Liver (tissue), 9 donors: ENCODE data around the gene DUSP23. TPM values are rescaled to one million over a fixed set of nuclear protein-coding genes. Genes with fewer than 3 reads are reported as not detected.

Source experiments
- DNase-seq: peaks from one replicate; pipeline ENCODE4 v3.0.0-alpha.2; 2017; ENCODE audit warnings: low spot score
- H3K27ac ChIP-seq, 2 donors: one replicate each; pipeline ENCODE4 v1.7.0; 2013; ENCODE audit warnings: inconsistent platforms in 2 of 2, low read length in 2 of 2, control low read depth in 1 of 2, low read depth in 1 of 2, mild to moderate bottlenecking in 1 of 2
- H3K27me3 ChIP-seq, 4 donors: one replicate each; pipeline versions ENCODE4 v1.6.1 to v1.7.0; 2013; ENCODE audit warnings: low read length in 3 of 4, inconsistent platforms in 1 of 4, mild to moderate bottlenecking in 1 of 4, moderate library complexity in 1 of 4; ENCODE audit not compliant: control insufficient read depth in 4 of 4, insufficient read depth in 4 of 4
- H3K36me3 ChIP-seq, 4 donors: one replicate each; pipeline versions ENCODE4 v1.6.1 to v1.7.0; 2013; ENCODE audit warnings: low read length in 3 of 4, mild to moderate bottlenecking in 3 of 4, low read depth in 1 of 4, moderate library complexity in 1 of 4; ENCODE audit not compliant: control insufficient read depth in 4 of 4, insufficient read depth in 3 of 4
- H3K4me1 ChIP-seq, 4 donors: one replicate each; pipeline versions ENCODE4 v1.6.1 to v1.7.0; 2013; ENCODE audit warnings: low read length in 3 of 4, mild to moderate bottlenecking in 3 of 4, moderate library complexity in 1 of 4; ENCODE audit not compliant: control insufficient read depth in 4 of 4, insufficient read depth in 4 of 4
- H3K4me3 ChIP-seq, 3 donors: one replicate each; pipeline versions ENCODE4 v1.6.1 to v1.7.0; 2013; ENCODE audit warnings: low read length in 3 of 3, control low read depth in 1 of 3, low read depth in 1 of 3, mild to moderate bottlenecking in 1 of 3
- H3K9ac ChIP-seq, 2 donors: one replicate each; pipeline ENCODE4 v1.7.0; 2013; ENCODE audit warnings: low read length in 2 of 2, mild to moderate bottlenecking in 2 of 2, moderate library complexity in 2 of 2, control low read depth in 1 of 2, low read depth in 1 of 2
- H3K9me3 ChIP-seq, 4 donors: one replicate each; pipeline versions ENCODE4 v1.6.1 to v1.7.0; 2013; ENCODE audit warnings: low read length in 3 of 4; ENCODE audit not compliant: control insufficient read depth in 4 of 4
- EGR1 ChIP-seq, 2 donors: IDR thresholded peaks; 2 replicates each; pipeline ENCODE4 v1.6.1; 2016 to 2018; ENCODE audit warnings: antibody characterized with exemption in 2 of 2, low read depth in 2 of 2
- FOXA1 ChIP-seq: IDR thresholded peaks from 2 replicates; pipeline ENCODE4 v1.6.1; 2016; ENCODE audit warnings: antibody characterized with exemption
- FOXA2 ChIP-seq: IDR thresholded peaks from 2 replicates; pipeline ENCODE4 v1.6.1; 2016; ENCODE audit warnings: antibody characterized with exemption
- GABPA ChIP-seq, 2 donors: IDR thresholded peaks in 1 of 2; conservative IDR thresholded peaks in 1 of 2; 2 replicates each; pipeline ENCODE4 v1.6.1; 2016; ENCODE audit warnings: antibody characterized with exemption in 2 of 2, mild to moderate bottlenecking in 1 of 2, moderate library complexity in 1 of 2
- HNF4A ChIP-seq, 2 donors: conservative IDR thresholded peaks; 2 replicates each; pipeline ENCODE4 v1.6.1; 2016; ENCODE audit warnings: antibody characterized with exemption in 2 of 2, mild to moderate bottlenecking in 2 of 2
- HNF4G ChIP-seq: IDR thresholded peaks from 2 replicates; pipeline ENCODE4 v1.6.1; 2016; ENCODE audit warnings: antibody characterized with exemption
- JUND ChIP-seq, 2 donors: IDR thresholded peaks; 2 replicates each; pipeline ENCODE4 v1.6.1; 2016; ENCODE audit warnings: antibody characterized with exemption in 2 of 2
- NR2F2 ChIP-seq: IDR thresholded peaks from 2 replicates; pipeline ENCODE4 v1.6.1; 2016; ENCODE audit warnings: antibody characterized with exemption
- RAD21 ChIP-seq, 2 donors: IDR thresholded peaks; 2 replicates each; pipeline ENCODE4 v1.6.1; 2016; ENCODE audit warnings: antibody characterized with exemption in 2 of 2, mild to moderate bottlenecking in 2 of 2
- RXRA ChIP-seq, 2 donors: IDR thresholded peaks; 2 replicates each; pipeline ENCODE4 v1.6.1; 2017 to 2018; ENCODE audit warnings: antibody characterized with exemption in 2 of 2, mild to moderate bottlenecking in 1 of 2
- SP1 ChIP-seq: IDR thresholded peaks from 2 replicates; pipeline ENCODE4 v1.6.1; 2018; ENCODE audit warnings: antibody characterized with exemption, mild to moderate bottlenecking
- TAF1 ChIP-seq: conservative IDR thresholded peaks from 2 replicates; pipeline ENCODE4 v1.6.1; 2016; ENCODE audit warnings: antibody characterized with exemption, mild to moderate bottlenecking
- YY1 ChIP-seq: IDR thresholded peaks from 2 replicates; pipeline ENCODE4 v1.6.1; 2016; ENCODE audit warnings: antibody characterized with exemption, mild to moderate bottlenecking
- WGBS: extraction: QIAGEN DNeasy Blood & Tissue Kit; methylation state at CpG from one replicate; pipeline ENCODE4 v1.1.7; 2013; 5-methylcytosine and 5-hydroxymethylcytosine counted together
- polyA plus RNA-seq, 2 donors: library from polyadenylated mRNA; stranded (reverse) in 1 of 2; unstranded in 1 of 2; fragments of 200-250 nt in 1 of 2; fragments of >200 nt in 1 of 2; fragmentation: Nextera tagmentation in 1 of 2; extraction: Ambion mirVana in 1 of 2; gene quantifications; one replicate each; pipeline versions ENCODE4 v1.2.1 to v1.2.3, GENCODE V29; 2013 to 2015
- total RNA-seq, 2 donors: library from RNA; depleted of rRNA; stranded (reverse); fragments of >200 nt; gene quantifications; one replicate each; pipeline ENCODE4 v1.2.3, GENCODE V29; 2014
- TF ChIP-seq, protein P1 (sequence below): IDR thresholded peaks from 2 replicates; pipeline ENCODE4 v1.6.1; 2016; ENCODE audit warnings: antibody characterized with exemption
- TF ChIP-seq, protein P2 (sequence below): IDR thresholded peaks from 2 replicates; pipeline ENCODE4 v1.6.1; 2016; ENCODE audit warnings: antibody characterized with exemption
- TF ChIP-seq, protein P3 (sequence below): fragments of 150-350 bp; IDR thresholded peaks from 2 replicates; pipeline ENCODE4 v1.5.1; 2017; ENCODE audit warnings: improper control_type of control experiment, low read depth, low read length; ENCODE audit not compliant: missing input control
- TF ChIP-seq, protein P4 (sequence below): IDR thresholded peaks from 2 replicates; pipeline ENCODE4 v1.6.1; 2016; ENCODE audit warnings: antibody characterized with exemption, mild to moderate bottlenecking
- TF ChIP-seq, protein P5 (sequence below): IDR thresholded peaks from 2 replicates; pipeline ENCODE4 v1.6.1; 2016; ENCODE audit warnings: antibody characterized with exemption
- donor health status: healthy.
- donor health status: healthy.
- donor health status: healthy.
- donor health status: healthy.
- donor health status: healthy.

DUSP23 gene
- total and polyA plus RNA-seq, 4 donors, result 26.6 to 192 (median 113) TPM

DNA sequence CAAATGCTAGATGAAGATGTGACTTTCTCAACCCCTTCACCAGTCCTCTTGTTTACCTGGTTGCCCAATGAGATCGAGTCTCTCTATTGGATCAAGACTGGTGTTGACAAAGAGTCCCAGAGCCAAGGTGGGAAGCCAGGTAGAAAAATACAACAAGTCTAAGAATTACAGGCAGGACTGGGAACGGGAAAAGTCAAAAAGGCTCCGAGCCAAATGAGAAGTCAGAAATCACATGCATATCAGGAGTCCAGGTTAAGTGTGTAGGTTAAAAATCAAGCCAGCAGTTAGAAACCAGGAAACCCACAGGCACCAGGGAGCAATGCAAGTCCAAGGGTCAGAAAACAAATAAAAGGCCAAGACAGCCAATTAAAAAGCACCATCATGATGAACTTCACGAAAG, 27.4 kb upstream of the DUSP23 start:
- Histone ChIP-seq H3K9ac (no peak overlapping the region), H3K27me3 (no peaks in the 10 kb centered on the region), H3K4me1 (peaks cover 5 to 60% (median 48%) of the 10 kb centered on the region in 4 donors), H3K4me3 (no peak overlapping the region), H3K27ac (peak overlapping the region; percentile 72 to 85), H3K36me3 (no peaks in the 10 kb centered on the region), H3K9me3 (no peaks in the 10 kb centered on the region)
- DNase-seq, result no peak
- TF ChIP-seq HNF4A (conservative IDR thresholded peaks at IDR 0.05) (peak; percentile 93 to 95), EGR1 (IDR thresholded peaks at IDR 0.05; ENCODE audit: low read depth in 2 of 2) (peak; percentile 59 to 89), JUND (IDR thresholded peaks at IDR 0.05) (peak; percentile 91 to 92), RXRA (IDR thresholded peaks at IDR 0.05) (peak; percentile 95 to 96), RAD21 (IDR thresholded peaks at IDR 0.05) (peak; percentile 51 to 58), NR2F2 (peak; percentile 72), GABPA (IDR thresholded peaks at IDR 0.05 in 1 of 2, conservative IDR thresholded peaks at IDR 0.05 in 1 of 2) (peak in 1 of 2 donors; percentile 47), HNF4G (no peak), YY1 (peak; percentile 67), TAF1 (no peak), FOXA1 (peak; percentile 97), FOXA2 (peak; percentile 95), SP1 (peak; percentile 92)
- TF ChIP-seq, protein P1, sequence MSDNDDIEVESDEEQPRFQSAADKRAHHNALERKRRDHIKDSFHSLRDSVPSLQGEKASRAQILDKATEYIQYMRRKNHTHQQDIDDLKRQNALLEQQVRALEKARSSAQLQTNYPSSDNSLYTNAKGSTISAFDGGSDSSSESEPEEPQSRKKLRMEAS, result peak; percentile 99
- TF ChIP-seq, protein P2, sequence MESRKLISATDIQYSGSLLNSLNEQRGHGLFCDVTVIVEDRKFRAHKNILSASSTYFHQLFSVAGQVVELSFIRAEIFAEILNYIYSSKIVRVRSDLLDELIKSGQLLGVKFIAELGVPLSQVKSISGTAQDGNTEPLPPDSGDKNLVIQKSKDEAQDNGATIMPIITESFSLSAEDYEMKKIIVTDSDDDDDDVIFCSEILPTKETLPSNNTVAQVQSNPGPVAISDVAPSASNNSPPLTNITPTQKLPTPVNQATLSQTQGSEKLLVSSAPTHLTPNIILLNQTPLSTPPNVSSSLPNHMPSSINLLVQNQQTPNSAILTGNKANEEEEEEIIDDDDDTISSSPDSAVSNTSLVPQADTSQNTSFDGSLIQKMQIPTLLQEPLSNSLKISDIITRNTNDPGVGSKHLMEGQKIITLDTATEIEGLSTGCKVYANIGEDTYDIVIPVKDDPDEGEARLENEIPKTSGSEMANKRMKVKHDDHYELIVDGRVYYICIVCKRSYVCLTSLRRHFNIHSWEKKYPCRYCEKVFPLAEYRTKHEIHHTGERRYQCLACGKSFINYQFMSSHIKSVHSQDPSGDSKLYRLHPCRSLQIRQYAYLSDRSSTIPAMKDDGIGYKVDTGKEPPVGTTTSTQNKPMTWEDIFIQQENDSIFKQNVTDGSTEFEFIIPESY, result peak; percentile 85
- TF ChIP-seq, protein P3, sequence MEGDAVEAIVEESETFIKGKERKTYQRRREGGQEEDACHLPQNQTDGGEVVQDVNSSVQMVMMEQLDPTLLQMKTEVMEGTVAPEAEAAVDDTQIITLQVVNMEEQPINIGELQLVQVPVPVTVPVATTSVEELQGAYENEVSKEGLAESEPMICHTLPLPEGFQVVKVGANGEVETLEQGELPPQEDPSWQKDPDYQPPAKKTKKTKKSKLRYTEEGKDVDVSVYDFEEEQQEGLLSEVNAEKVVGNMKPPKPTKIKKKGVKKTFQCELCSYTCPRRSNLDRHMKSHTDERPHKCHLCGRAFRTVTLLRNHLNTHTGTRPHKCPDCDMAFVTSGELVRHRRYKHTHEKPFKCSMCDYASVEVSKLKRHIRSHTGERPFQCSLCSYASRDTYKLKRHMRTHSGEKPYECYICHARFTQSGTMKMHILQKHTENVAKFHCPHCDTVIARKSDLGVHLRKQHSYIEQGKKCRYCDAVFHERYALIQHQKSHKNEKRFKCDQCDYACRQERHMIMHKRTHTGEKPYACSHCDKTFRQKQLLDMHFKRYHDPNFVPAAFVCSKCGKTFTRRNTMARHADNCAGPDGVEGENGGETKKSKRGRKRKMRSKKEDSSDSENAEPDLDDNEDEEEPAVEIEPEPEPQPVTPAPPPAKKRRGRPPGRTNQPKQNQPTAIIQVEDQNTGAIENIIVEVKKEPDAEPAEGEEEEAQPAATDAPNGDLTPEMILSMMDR, result no peak
- TF ChIP-seq, protein P4, sequence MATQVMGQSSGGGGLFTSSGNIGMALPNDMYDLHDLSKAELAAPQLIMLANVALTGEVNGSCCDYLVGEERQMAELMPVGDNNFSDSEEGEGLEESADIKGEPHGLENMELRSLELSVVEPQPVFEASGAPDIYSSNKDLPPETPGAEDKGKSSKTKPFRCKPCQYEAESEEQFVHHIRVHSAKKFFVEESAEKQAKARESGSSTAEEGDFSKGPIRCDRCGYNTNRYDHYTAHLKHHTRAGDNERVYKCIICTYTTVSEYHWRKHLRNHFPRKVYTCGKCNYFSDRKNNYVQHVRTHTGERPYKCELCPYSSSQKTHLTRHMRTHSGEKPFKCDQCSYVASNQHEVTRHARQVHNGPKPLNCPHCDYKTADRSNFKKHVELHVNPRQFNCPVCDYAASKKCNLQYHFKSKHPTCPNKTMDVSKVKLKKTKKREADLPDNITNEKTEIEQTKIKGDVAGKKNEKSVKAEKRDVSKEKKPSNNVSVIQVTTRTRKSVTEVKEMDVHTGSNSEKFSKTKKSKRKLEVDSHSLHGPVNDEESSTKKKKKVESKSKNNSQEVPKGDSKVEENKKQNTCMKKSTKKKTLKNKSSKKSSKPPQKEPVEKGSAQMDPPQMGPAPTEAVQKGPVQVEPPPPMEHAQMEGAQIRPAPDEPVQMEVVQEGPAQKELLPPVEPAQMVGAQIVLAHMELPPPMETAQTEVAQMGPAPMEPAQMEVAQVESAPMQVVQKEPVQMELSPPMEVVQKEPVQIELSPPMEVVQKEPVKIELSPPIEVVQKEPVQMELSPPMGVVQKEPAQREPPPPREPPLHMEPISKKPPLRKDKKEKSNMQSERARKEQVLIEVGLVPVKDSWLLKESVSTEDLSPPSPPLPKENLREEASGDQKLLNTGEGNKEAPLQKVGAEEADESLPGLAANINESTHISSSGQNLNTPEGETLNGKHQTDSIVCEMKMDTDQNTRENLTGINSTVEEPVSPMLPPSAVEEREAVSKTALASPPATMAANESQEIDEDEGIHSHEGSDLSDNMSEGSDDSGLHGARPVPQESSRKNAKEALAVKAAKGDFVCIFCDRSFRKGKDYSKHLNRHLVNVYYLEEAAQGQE, result peak; percentile 43
- TF ChIP-seq, protein P5, sequence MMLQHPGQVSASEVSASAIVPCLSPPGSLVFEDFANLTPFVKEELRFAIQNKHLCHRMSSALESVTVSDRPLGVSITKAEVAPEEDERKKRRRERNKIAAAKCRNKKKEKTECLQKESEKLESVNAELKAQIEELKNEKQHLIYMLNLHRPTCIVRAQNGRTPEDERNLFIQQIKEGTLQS, result peak; percentile 76
- 27% methylated on average over 4 of the region's 4 CpGs for WGBS
